ENCODE results near the gene RPH3AL.
"Not testable (repeated sequence)": the region's sequence is repeated elsewhere in the genome, so short reads cannot be mapped to it uniquely, and the experiment has no call there.

RPH3AL gene

DNA sequence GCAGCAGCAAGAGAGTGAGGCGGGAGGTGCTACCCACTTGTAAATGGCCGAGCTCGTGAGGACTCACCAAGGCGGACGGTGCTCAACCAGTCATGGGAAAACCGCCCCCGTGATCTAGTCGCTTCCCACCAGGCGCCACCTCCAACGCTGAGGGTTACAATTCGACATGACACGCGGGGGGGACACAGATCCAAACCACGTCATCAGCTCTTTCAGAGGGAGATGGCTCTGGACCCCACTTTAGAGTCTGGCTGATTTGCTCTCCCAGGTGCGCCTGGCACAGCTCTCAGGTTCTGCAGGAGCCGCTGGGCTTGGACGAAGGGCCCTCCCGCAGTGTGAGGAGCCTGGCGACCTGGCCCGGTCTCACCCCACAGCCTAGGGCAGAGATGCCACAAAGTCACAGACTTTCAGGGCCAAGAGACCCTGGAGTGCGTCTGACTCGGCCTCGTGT is 150.1 kb downstream of the RPH3AL start:
- no peak for DNase-seq (ENCODE audit: low read depth, low spot score)

DNA sequence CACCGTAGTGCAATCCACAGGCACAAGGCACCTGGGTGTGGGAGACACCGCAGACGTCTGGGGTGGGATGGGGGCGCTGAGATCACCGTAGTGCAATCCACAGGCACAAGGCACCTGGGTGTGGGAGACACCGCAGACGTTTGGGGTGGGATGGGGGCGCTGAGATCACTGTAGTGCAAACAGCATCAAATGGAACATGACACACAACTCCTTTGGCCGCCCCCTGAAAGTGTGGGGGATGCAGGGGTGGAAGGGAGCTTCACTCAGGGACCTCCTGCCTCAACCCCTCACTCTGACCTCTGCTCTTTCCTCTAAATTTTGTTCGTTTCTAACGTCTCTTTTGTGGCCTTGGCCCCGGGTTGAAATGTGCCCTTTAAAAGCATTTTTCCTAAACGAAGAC is 150.9 kb downstream of the RPH3AL start:
- not testable (repeated sequence) for DNase-seq (ENCODE audit: low read depth, low spot score)

- not testable (repeated sequence) for DNase-seq (ENCODE audit: low read depth, low spot score)
Measured at GRCh38 chr17:201257-201656, 151.3 kb downstream of the RPH3AL start.

DNA sequence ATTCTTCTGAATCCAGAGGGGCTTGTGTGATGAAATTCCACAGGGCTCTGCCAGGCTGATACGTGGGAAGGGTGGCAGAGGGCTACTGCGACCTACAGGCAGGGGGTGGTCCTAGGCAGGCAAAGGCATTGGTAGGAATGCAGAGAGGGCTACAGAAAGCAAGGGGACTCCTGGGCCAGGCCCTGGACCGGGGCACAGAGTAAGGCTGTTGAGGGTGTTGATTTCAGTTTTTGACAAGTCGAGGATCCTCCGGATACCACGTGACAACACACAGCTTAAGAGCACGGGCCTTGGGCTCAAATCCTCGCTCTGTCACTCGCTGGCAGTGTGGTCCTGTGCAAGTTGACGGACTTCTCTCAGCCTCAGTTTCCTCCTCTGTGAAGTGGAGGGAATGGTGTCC is 152.0 kb downstream of the RPH3AL start:
- DNase-seq (ENCODE audit: low read depth, low spot score), result no peak

GRCh38 chr17:199806-200545 is 152.6 kb downstream of the RPH3AL start:
- DNase-seq (ENCODE audit: low read depth, low spot score), result no peak

- no peak for DNase-seq (ENCODE audit: low read depth, low spot score)
Measured at GRCh38 chr17:199191-199604, 153.4 kb downstream of the RPH3AL start.

GRCh38 chr17:198225-198624 is 154.4 kb downstream of the RPH3AL start:
- not testable (repeated sequence) for DNase-seq (ENCODE audit: low read depth, low spot score)

- DNase-seq (ENCODE audit: low read depth, low spot score), result no peak
Measured at GRCh38 chr17:197352-197751, 155.3 kb downstream of the RPH3AL start.

- DNase-seq (ENCODE audit: low read depth, low spot score), result no peak
Measured at GRCh38 chr17:194828-195602, 157.6 kb downstream of the RPH3AL start.

DNA sequence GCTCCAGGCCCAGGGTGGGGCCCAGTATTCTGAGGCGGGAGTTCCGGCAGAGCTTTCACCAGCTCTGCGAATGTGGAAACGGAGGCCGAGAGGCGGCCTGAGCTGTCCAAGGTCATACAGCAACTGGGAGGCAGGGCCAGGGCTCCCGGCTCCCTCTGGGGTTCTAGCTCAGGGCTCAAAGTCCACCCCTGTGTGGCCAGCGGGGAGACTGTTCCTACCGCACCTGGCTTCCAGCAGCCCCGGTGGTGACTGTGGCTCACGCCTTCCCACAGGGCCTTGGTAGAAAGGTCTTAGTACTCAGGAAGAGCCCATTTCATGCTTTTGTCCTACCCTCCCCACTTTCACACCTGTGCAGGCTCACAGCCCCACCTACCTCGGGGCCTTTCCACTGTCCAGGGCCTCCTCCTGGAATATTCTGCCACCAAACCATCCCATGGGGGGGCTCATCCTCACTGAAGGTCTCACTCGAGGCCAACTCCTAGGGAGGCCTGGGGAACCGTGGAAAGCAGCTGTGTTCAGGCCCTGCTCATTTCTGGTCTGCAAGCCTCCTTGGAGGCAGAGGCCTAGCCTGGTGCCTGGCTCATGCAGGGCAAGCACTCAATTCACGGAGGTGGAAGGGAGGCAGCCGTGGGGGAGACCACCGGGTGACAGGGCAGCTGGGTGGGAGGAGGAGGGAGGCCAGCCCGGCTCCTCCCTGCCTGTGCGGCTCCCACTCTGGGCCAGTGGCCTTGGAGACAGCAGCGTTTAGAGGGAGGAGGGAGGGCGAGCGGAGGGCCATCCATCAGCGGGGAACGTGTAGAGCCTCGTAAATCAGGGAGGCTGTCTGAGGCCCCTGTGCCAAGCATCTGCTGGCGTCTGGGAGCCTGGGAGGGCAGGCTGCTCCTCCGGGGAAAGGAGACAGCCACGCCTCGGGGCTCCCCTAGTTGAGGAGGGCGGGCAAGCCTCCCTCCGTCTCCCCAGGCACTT is 158.5 kb downstream of the RPH3AL start:
- DNase-seq (ENCODE audit: low read depth, low spot score), result no peak

- DNase-seq (ENCODE audit: low read depth, low spot score), result no peak
Measured at GRCh38 chr17:193426-193810, 159.2 kb downstream of the RPH3AL start.

GRCh38 chr17:192666-193425 is 159.8 kb downstream of the RPH3AL start:
- DNase-seq (ENCODE audit: low read depth, low spot score), result no peak

- no peak for DNase-seq (ENCODE audit: low read depth, low spot score)
Measured at GRCh38 chr17:189444-189843, 163.2 kb downstream of the RPH3AL start.

- DNase-seq (ENCODE audit: low read depth, low spot score), result no peak
Measured at GRCh38 chr17:187130-187529, 165.5 kb downstream of the RPH3AL start.

DNA sequence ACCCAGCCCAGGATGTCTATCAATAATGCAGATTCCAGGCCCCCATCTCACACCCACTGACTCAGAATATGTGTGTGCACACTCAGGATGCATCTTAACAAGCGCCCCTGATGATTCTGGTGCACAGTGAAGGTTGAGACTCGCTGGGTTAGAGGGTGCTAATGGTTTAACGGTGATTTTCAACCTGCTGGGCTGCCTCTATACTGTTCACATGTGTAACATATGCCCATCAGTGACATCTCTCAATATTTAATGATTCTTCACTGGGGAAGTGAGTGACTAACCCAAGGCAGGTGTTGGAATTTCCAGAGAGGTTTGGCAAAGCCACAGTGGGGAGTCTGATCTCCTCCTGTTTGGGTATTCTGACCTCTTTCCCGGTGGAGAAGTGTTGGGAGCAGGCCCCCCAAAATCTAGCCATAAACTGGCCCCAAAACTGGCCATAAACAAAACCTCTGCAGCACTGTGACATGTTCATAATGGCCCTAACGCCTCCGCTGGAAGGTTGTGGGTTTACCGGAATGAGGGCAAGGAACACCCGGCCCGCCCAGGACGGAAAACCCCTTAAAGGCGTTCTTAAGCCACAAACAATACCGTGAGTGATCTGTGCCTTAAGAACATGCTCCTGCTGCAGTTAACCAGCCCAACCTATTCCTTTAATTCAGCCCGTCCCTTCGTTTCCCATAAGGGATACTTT is 167.0 kb downstream of the RPH3AL start:
- no peak for DNase-seq (ENCODE audit: low read depth, low spot score)

DNA sequence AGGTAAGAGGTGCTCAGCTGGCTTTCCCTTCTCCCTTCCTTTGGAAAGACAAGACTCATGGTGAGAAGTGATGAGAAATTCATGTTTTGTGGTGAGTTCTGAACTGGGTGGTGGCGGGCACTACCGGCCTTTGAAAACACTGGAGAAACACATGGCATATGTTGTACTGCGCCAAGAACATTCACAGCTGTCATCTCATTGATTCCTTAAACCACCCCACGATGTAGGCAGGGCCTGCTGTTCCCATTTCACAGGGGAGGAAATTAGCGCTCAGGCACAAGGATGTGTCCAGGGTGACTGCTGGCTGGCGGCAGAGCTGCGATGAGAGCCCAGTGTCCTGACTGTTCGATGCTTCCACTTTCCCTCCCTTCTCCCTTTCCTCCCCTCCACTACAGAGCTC is 169.6 kb downstream of the RPH3AL start:
- no peak for DNase-seq (ENCODE audit: low read depth, low spot score)

GRCh38 chr17:182050-182751 is 170.4 kb downstream of the RPH3AL start:
- no peak for DNase-seq (ENCODE audit: low read depth, low spot score)

DNA sequence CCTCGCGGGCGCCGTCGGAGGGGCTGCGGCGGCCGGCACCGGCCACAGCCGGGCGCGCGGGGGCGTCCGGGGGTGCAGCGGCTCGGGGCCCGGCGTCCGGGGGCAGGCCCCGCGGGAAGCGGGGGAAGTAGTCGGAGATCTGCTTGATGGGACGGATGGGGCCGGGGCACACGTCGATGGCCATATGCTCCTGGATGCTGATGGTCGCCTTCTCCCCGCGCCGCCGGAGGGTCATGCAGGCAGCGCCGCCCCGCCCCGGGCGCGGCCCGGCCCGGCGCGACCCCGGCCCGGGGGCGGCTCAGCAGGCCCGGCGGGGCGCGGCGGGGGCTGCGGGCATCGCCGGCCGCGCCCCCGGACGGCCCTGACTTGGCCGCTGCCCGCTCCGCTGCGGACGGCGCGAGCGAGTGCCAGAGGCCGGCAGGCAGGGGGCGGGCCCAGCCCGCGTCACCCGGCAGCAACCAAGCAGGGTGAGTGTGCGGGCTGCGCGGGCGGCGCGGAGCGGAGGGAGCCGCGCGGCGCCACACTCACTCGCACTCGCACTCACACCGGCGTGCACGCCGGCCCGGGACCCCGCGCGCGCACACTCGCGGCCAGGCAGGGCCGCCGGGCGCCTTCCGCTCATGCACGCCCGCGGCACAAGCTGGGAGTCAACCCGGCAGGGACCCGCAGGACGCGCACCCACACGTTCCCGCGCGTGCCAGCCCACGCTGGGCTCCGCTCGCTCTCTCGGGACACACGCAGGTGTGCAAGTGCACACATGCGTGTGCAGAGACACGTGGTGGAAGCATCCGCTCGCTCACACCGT is 171.2 kb downstream of the RPH3AL start, which contains the start of gene DOC2B:
Gene DOC2B, minus strand, starts transcription at position 406 of the 805 bp plus-strand sequence. Its CDS starts 171 bp downstream, at position 235.
- no peak for DNase-seq (ENCODE audit: low read depth, low spot score)
